Fibroblast of peridontal ligament (primary cell): ENCODE results near the gene KRT77.
"Not testable (repeated sequence)": the region's sequence is repeated elsewhere in the genome, so short reads cannot be mapped to it uniquely, and the experiment has no call there.

ENCODE experiments used
- DNase-seq: peaks from one replicate; pipeline ENCODE4 v3.0.0-alpha.2; 2010; ENCODE audit errors: extremely low read depth

Gene KRT77

DNA sequence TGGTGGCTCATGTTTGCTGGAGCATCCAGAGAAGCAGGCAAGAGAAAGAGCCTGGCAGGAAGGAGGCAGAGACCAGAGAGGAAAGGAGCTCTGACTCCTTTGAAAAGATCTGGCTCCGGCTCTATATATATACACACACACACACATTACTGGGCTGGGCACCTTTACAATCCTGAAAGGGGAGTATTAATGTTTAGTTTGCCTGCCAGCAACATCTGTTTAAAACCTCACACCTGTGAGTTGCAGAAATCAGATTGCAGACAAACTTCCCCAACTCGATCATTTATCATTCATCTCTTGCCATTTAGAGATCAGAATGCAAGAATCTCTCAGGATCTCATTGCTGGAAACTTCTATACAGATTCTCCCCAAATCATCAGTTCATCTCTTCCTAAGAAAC is at the start of gene KRT77:
Gene KRT77, minus strand, starts transcription at position 101 of the 400 bp plus-strand sequence. Its CDS starts 90 bp downstream, at position 11.
- no peak for DNase-seq

DNA sequence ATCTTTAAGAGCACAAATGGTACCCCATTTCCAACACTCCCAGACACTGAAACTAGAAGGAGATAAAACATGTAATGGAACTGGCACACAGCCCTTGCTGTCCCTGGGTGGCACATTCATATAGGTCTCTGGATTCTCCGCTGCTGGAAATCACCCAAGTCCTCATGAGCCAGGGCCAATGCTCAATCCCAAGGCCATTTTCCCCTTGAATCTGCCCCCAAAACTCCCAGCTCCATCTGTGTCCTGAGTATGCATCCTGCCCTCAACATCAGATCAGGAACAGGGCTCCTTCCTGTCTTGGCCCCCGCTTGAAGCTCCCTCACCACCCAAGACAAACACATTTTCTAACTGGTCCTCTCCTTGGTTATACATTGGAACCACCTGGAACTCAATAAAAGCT is 49.2 kb upstream of the KRT77 start:
- DNase-seq = no peak

DNA sequence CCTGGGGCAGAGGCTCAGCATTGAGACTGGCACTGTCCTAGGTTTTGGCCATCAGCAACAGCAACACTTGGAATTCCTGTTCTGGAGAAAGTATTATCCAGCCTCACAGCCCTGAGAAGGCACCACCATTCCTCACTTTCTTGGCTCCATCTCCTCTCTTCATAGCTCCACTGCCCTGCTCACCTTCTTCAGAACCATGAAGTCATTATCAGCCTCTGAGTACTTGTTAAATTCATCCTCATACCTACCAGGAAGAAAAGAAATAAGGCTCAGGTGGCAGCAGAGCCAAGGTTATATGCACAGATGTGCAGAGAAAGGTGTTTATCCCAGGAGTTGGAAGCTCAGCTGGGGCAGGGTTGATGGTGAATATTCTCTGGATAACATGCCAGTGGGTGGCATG is 48.5 kb upstream of the KRT77 start:
- DNase-seq = no peak

DNA sequence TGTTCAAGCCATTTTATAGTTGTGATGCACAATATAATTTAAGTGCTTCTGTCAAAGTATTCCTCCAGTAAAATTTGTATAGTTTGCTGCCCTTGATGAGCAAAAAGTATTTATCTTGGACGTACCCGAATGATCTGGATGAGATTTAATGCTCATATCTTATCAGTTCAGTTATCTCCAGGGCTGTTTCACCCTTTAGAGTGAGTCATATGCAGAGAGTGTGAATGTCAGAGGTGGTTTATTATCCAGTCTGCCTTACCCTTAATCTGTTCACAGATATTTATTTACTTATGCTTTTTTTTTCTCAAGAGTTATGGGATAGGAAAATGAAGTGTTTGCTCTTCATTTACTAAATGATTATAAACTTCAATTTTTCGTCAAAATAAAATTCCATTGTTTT is 47.2 kb upstream of the KRT77 start:
- DNase-seq = not testable (repeated sequence)

DNA sequence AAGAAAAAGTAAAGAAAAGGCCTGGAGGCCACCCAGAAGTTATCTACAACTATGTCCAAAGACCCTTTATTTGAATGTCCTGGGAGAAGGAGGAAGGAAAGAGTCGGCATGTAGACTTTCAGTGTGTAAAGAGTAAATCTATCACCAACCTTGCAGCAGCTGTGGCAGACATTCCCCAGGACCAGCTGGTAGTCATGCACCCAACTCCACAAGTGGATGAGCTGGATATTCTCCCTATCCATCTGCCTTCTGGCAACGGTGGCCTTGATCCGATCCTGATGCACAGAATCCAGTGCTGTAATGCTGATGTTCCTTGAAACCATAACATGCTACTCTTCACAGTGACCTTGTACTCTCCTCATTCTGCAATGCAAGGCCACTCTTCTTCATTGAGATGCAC is 46.5 kb upstream of the KRT77 start:
- no peak for DNase-seq

DNA sequence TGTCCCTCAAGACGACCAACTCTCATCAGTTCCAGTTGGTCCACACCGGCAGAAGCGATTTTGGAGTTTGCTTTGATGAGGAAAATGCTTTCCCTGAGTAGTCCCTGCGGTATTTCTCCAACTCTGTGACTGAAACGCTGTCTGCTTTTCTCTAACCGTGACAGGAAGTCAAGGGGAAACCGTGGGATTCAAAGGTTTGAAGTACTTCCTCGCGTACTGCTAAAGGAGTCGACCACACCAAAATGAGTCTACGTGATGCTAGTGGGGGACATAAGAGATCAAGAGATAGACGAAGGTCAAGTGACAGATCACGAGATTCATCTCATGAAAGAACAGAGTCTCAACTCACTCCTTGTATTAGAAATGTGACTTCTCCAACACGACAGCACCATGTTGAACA is 45.3 kb upstream of the KRT77 start:
- no peak for DNase-seq

DNA sequence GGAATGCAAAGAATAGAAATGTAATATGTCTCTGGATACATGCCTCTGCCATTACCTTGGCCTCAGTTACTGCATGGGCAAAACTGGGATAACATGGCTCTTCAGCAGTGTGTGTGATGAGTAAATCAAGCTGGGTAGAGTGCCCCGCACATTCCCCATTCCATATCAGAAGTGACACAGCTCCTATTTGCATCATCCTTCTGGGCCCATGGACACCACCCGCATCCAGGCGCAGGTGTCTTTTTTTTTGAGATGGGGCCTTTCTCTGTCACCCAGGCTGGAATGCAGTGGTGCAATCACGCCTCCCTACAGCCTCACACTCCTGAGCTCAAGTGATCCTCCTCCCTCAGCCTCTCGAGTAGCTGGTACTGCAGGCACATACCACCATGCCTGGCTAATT is 42.2 kb upstream of the KRT77 start:
- DNase-seq = no peak

DNA sequence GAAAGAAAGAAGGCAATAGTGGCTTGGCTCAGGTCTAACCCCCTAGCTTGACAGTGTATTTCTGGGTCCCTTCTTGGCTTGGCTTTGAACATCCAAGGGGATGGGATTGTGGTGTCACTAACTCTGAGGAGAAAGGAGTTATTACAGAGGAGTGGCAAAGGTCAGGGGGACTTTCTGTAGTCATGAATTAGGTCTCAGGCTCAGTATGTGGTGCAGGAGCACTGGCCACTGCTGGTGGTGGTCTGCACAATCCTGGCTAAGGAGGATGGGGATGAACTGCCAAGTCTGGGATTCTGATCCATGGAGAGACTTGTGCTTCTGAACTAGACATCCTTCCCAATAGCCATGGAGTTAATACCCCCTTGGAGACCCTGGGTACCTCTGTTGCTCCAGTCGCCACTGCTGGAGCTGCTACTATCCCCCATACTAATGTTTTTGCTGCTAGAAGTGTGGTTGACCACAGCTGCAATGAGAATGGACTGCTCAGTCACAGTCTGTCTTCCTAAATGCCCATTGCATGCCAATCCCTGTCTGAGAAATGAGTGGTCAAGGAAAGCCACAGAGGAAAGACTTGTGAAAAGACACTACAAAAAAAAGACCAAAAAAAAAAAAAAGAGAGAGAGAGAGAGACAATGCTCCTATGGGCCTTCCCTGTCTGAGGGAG is 41.3 kb upstream of the KRT77 start:
- no peak for DNase-seq

DNA sequence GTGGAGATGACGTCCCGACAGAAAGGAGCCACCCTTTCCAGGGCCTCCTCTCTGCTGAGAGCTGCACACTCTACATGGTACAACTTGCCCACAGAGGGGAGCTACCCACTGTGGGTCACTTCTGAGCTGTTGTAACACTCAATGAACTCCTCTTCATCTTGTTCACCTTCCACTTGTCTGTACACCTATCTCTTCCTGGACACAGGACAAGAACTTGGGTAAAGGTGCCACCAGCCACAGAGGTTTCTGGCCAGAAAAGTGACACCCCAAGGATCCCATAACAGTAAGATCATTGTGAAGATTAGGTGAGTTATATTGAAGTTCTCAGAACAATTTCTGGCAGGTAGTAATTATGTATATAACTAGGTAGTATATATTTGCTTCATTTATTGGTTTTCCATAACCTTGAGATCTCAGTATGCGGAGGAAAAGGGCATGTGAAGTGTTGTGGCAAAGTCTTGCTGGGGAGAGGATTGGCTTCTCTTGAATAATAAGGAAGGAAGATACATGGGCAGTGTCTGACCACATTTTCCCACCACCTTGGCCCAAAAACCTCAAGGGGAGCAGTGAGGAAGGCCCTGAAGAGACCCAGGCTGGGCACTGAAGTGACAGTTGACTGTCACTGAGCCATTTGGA is 39.6 kb upstream of the KRT77 start:
- no peak for DNase-seq

DNA sequence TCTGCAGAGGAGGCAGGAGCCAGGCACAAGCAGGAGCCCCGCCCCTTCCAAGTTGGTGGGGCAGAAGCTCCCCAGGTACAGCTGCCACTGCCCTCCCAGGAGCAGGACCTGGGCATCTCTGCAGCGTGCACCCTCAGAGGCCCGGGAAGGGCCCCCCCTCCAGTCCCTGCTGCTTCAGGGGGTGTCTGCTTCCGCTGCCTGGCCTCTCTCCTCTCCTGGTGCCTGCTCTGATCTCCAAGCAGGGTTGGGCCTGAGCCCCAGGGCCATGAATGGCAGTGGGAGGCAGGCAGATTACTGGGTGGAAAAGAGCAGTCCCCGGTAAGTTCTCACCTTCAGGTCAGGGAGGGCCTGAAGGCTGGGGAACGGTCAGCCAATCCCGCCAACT is 38.9 kb upstream of the KRT77 start:
- no peak for DNase-seq

DNA sequence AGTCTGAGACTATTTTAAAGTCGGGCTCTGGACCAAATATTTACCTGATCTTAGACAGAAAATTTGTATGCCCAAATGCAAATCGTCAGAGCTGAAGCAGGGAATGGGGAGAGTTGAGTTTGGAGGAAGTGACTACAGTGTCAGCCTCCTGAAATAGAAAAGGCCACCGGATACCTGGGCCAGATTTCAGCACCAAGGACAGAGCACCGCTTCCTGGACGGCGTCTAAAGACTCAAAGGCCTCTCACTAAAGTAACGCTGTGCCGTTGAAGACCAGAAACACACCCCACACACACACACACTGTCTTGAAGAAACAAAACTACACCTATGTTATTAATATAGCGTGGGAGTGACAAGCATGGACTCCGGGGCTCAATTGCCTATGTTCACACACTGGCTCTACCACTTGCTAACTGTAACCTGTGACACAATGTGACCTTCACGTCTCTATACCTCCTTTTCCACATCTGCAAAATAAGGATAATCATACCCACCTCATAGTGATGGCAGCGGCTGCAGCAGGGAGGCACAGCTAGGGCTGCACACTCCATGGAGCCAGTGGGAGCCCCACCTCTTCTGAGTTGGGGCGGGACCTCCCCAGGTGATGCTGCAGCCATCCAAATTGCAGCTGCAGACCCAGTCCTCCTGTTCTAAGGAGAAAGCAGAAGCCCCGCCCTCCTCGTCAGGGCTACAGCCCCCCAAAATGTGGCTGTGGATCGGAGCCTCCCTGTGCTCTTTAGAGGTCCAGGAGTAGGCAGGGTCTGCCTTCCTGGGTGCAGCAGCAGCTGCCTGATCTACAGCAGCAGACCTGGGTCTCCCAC is 38.3 kb upstream of the KRT77 start:
- DNase-seq = peak; percentile 35

DNA sequence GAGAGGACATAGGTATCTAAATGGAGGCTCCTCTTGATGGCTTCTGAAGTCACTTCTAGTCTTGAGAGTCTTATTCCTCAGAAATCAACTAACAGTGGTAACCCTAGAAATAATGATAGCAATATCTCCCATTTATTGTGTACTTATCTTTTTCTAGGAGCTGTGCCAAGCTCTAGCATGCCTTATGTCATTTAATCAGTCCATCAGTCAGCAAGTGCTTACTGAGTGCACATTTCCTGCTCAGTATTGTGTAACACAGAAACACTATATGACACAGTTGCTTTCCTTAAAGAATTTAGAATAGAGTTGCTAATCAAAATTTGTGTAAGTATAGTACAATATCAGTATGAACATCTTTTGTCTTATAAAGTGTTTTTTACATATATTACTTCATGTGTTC is 37.3 kb upstream of the KRT77 start:
- DNase-seq = no peak

DNA sequence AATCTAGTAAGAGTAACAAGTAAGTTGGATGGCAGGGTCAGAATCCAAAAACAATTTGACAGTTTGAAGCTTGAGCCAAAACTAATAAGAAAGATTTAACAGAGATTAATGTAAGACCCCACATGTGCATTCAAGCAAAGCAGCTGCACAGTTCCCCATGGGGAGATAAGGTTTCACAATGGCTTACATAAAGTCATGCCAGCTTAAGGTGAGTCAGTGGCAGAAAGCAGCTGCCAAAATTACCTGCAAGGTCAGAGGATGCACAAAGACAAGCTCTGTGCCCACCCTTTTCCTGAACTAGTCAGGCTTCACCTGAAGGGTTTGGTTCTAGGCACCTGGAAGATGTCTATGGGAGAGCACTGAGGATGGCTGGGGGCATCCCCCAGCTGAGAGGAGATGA is 36.6 kb upstream of the KRT77 start:
- DNase-seq = no peak

DNA sequence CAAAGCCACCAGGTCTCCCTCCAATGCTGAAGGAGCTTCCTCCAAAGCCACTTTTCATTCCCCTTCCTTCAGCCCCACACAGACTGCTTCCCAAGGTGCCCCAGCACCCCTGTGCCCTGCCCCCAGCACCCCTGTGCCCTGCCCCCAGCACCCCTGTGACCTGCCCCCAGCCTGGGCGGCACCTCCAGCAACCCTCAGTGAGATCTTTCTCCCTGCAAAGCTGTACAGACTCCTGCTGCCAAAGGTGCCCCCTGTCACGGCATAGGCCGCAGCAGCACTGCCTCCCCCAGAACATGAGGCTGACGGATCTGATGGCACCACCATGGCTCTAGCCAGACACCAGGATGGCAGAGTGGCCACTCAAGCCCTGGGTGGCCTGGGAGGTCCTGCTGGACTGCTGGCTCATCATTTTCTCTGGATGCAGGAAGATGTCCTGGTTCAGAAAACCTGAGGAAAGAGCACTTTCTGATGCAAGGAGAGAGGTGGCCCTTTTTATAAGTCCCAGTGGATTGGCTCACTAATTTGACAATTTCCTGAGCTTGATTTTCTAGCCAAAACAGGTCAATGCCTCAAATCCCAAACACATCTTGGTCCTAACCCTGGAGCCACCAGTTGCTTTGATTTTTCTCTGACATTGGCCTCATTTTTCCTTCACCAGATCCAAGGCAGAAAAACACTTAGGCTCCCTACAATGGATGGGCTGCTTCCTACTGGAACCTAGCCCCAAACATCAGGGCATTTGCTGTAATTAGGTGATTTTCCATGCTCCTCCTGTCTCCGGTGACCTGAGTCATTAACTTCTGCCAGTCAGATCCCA is 32.7 kb upstream of the KRT77 start:
- DNase-seq = no peak

DNA sequence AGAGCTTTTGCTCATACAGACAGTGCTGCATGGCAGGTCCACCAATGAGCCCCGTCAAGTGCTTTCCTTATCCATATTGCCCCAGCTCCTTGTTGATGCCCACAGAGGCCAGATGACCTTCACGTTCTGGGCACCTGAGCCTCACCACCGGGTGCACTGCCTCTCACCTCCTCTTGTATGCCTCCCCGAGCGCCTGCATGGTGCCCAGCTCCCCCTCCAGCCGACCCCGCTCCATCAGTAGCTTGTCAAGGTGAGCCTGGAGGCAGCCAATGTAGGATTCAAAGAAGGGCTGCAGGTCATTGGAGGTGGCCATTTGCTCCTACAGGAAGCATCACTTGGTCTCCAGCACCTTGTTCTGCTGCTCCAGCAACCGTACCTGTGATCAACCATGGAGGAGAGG is 31.8 kb upstream of the KRT77 start:
- DNase-seq = no peak

DNA sequence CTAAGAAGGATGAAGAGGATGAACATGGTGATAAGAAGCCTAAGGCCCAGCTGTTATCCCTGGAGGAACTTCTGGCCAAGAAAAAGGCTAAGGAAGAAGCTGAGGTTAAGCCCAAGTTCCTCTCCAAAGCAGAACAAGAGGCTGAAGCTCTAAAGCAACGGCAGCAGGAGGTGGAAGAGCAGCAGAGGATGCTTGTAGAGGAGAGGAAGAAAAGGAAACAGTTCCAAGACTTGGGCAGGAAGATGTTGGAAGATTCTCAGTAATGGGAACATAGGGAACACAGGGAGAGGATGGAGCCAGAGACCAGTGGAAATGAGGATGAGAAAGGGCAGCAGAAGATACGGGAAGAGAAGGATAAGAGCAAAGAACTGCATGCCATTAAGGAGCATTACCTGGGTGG is 27.5 kb upstream of the KRT77 start:
- no peak for DNase-seq

DNA sequence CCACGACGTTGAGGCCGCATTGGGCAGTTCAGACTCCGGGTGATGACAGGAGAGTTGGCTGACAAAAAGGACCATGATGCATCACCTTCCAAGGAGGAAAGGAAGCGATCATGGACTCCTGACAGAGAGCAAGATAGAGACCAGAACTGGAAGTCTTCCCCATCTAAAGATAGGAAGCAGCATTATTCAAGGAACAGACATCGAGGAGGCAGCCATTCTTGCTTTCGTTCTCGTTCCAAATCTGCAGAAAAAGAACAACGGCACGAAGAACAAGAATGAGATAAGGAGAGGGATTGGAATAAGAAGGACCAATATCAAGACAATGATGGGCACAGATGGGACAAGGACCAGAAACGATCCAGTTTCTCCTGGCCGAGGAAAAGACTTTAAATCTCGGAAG is 27.1 kb upstream of the KRT77 start:
- DNase-seq = no peak

DNA sequence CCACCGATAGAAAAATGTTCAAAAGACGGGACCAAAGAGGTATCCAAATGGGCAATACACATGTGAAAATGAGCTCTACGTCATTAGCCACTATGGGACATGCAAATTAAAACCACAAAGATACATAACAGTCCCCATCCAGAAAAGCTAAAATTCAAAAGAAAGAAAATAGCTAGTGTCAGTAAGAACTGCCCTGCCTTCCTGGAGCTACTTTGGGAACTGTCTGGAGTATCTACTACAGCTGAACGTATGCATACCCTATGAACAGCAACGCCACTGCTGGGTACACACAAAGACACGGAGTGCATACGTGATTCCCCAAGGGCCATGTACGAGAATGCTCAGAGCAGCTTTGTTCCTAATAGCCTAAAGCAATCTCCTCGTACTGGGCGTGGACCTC is 25.8 kb upstream of the KRT77 start:
- DNase-seq = no peak

DNA sequence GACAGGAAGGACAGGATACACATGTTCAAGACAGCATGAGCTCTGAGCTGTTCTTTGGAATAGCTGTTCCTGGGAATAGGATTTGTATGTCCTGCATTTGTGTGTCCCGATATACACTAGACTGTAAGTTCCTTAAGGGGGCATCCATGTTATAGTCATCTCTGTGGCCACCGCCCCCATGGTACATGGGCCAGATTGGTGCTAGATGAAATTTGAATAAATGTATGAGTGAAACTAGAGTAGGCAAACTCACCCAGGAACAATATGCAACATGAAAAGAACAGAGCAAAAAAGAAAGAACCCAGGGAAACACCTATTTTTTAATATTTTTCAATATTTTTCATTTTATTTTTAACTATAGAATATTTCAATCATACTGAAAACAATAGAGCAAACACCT is 25.1 kb upstream of the KRT77 start:
- no peak for DNase-seq

DNA sequence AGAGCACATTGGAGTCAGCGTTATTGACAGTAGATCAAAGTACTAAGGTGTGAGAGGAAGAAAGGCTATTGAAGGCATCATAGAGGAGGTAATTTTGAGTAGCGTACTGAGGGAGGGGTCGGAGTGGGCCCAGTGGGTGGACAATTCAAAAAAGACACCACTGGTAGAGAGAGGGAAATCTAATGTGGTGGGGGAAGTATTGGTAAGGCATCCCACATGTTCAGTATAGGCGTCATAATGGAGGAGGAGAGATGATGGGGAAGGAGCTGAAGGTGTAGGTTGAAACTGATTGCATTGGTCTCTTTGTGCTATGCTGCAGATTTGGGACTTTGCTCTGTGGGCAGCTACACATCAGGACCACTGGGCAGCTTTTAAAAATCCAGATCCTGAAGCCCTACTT is 23.7 kb upstream of the KRT77 start:
- DNase-seq = no peak

DNA sequence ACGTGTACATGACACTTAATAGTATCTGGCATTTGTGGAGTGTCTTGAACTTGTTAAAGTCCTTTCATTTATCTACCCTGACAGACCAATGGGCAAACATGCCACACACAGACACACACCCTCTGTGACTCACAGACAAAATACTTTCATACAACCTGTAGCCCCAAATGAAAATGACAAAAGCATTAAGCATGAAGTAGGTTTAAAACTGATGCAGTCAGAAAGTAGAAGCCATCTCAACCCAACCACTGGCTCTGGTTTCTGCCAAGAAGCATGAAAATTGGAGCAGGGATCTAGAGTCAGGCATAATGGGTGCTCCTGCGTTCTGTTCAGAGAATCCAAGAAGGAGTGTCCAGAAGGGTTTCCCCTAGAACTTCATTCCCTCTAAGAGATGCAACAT is 23.1 kb upstream of the KRT77 start:
- DNase-seq = no peak

DNA sequence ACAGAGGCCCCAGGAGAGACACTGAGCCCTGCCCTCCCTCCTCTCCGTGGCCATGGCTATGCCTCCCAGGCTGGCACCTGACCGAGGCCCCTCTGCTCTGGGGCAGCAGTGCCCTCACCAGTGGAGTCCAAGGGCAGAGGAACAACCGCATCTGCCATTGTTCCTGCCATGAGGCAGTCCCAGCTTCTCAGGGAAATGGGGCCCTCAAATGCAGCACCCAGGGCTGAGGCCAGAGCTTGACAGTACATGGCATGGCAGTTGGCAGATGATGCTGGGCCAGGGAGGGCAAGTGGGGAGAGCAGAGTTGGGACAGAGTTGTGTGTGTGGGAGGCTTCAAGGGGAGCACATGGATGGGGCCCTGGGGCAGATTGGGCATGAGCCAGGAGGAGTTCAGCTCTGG is 21.1 kb upstream of the KRT77 start:
- DNase-seq = no peak
